ENCODE measurements around the gene ANKDD1B. TPM values are rescaled to one million over a fixed set of nuclear protein-coding genes. Genes with fewer than 3 reads are reported as not detected.
"Not testable (repeated sequence)": the region's sequence is repeated elsewhere in the genome, so short reads cannot be mapped to it uniquely, and the experiment has no call there.

Gene ANKDD1B
- total RNA-seq, 2 experiments from 2014 or later = 0.18 TPM; not detected in 1

- ChIA-PET CTCF (no interaction called here), POLR2A (no interaction called here)
- no peak for DNase-seq
- Mint-ChIP-seq H3K4me1 (peaks cover 23% of the 10 kb centered on the region), H3K4me3 (no peak overlapping the region), H3K27ac (no peak overlapping the region), H3K36me3 (ENCODE audit: low read depth) (peaks cover 24% of the 10 kb centered on the region), H3K27me3 (no peaks in the 10 kb centered on the region), H3K9me3 (no peaks in the 10 kb centered on the region)
Measured at GRCh38 chr5:75603371-75603770, 7.9 kb upstream of the ANKDD1B start.

GRCh38 chr5:75603821-75604220 lies 7.4 kb upstream of the ANKDD1B start:
- no peak overlapping the region for H3K4me3 Mint-ChIP-seq
- H3K4me1 Mint-ChIP-seq = peaks cover 23% of the 10 kb centered on the region
- no peaks in the 10 kb centered on the region for H3K9me3 Mint-ChIP-seq
- POLR2A ChIA-PET = no interaction called here
- DNase-seq = no peak
- peaks cover 24% of the 10 kb centered on the region for H3K36me3 Mint-ChIP-seq (ENCODE audit: low read depth)
- H3K27me3 Mint-ChIP-seq = no peaks in the 10 kb centered on the region
- CTCF ChIA-PET = no interaction called here
- H3K27ac Mint-ChIP-seq = no peak overlapping the region

GRCh38 chr5:75607341-75607740 lies 3.9 kb upstream of the ANKDD1B start:
- H3K9me3 Mint-ChIP-seq, POLR2A ChIA-PET, H3K27ac Mint-ChIP-seq, H3K4me1 Mint-ChIP-seq, H3K4me3 Mint-ChIP-seq, H3K27me3 Mint-ChIP-seq, DNase-seq, CTCF ChIA-PET: not testable (repeated sequence)
- H3K36me3 Mint-ChIP-seq (ENCODE audit: low read depth) = peaks cover 23% of the 10 kb centered on the region

GRCh38 chr5:75608870-75609269 lies 2.4 kb upstream of the ANKDD1B start:
- no peak for DNase-seq
- ChIA-PET CTCF (no interaction called here), POLR2A (no interaction called here)
- Mint-ChIP-seq H3K4me3 (no peak overlapping the region), H3K9me3 (no peaks in the 10 kb centered on the region), H3K27me3 (peaks cover 8% of the 10 kb centered on the region), H3K27ac (no peak overlapping the region), H3K36me3 (ENCODE audit: low read depth) (peaks cover 9% of the 10 kb centered on the region), H3K4me1 (peaks cover 8% of the 10 kb centered on the region)

- Mint-ChIP-seq H3K27me3 (peaks cover 8% of the 10 kb centered on the region), H3K4me1 (peaks cover 8% of the 10 kb centered on the region), H3K27ac (no peak overlapping the region), H3K9me3 (no peaks in the 10 kb centered on the region), H3K36me3 (ENCODE audit: low read depth) (peaks cover 5% of the 10 kb centered on the region), H3K4me3 (no peak overlapping the region)
- DNase-seq = no peak
- ChIA-PET POLR2A (no interaction called here), CTCF (no interaction called here)
Measured at GRCh38 chr5:75610201-75610600, 1.1 kb upstream of the ANKDD1B start.

GRCh38 chr5:75610859-75611310 lies 368 bp upstream of the ANKDD1B start:
- H3K27me3 Mint-ChIP-seq; POLR2A ChIA-PET; CTCF ChIA-PET; H3K36me3 Mint-ChIP-seq (ENCODE audit: low read depth); H3K4me3 Mint-ChIP-seq; H3K27ac Mint-ChIP-seq; DNase-seq; H3K4me1 Mint-ChIP-seq; H3K9me3 Mint-ChIP-seq: not testable (repeated sequence)

- H3K4me1 Mint-ChIP-seq = peaks cover 5% of the 10 kb centered on the region
- ChIA-PET CTCF (no interaction called here), POLR2A (interaction anchor here (0.8 kb wide), 1 partner anchor 12 kb away, joined by 3 read pairs; no protein-coding TSS in a partner anchor)
- DNase-seq = no peak
- no peak overlapping the region for H3K27ac Mint-ChIP-seq
- peaks cover 5% of the 10 kb centered on the region for H3K36me3 Mint-ChIP-seq (ENCODE audit: low read depth)
- no peaks in the 10 kb centered on the region for H3K9me3 Mint-ChIP-seq
- H3K27me3 Mint-ChIP-seq = peaks cover 8% of the 10 kb centered on the region
- no peak overlapping the region for H3K4me3 Mint-ChIP-seq
Measured at GRCh38 chr5:75612226-75612569, 945 bp downstream of the ANKDD1B start.

GRCh38 chr5:75612901-75613300 lies 1.6 kb downstream of the ANKDD1B start:
- POLR2A ChIA-PET = no interaction called here
- H3K9me3 Mint-ChIP-seq = no peaks in the 10 kb centered on the region
- H3K27ac Mint-ChIP-seq = no peak overlapping the region
- no peak for DNase-seq
- H3K27me3 Mint-ChIP-seq = peaks cover 8% of the 10 kb centered on the region
- H3K4me3 Mint-ChIP-seq = no peak overlapping the region
- CTCF ChIA-PET = no interaction called here
- H3K36me3 Mint-ChIP-seq (ENCODE audit: low read depth) = peaks cover 5% of the 10 kb centered on the region
- peaks cover 4% of the 10 kb centered on the region for H3K4me1 Mint-ChIP-seq

GRCh38 chr5:75614176-75614575 lies 2.9 kb downstream of the ANKDD1B start:
- DNase-seq = no peak
- no peak overlapping the region for H3K27ac Mint-ChIP-seq

GRCh38 chr5:75616371-75616881 lies 5.2 kb downstream of the ANKDD1B start:
- Mint-ChIP-seq H3K27ac (no peak overlapping the region), H3K4me3 (no peak overlapping the region), H3K4me1 (peaks cover 6% of the 10 kb centered on the region), H3K36me3 (ENCODE audit: low read depth) (no peaks in the 10 kb centered on the region), H3K27me3 (peaks cover 3% of the 10 kb centered on the region), H3K9me3 (no peaks in the 10 kb centered on the region)
- CTCF ChIA-PET = no interaction called here
- POLR2A ChIA-PET = no interaction called here
- no peak for DNase-seq

More at GRCh38 chr5:75614176-75614575, 2.9 kb downstream of the ANKDD1B start:
- Mint-ChIP-seq H3K4me3 (no peak overlapping the region), H3K27me3 (peaks cover 8% of the 10 kb centered on the region), H3K9me3 (no peaks in the 10 kb centered on the region), H3K4me1 (peaks cover 4% of the 10 kb centered on the region), H3K36me3 (ENCODE audit: low read depth) (peaks cover 5% of the 10 kb centered on the region)
- ChIA-PET POLR2A (interaction anchor here (0.5 kb wide), 1 partner anchor 63 kb away, joined by 3 read pairs; no protein-coding TSS in a partner anchor), CTCF (no interaction called here)

GRCh38 chr5:75616971-75617621 lies 5.8 kb downstream of the ANKDD1B start:
- Mint-ChIP-seq H3K27ac (no peak overlapping the region), H3K9me3 (no peaks in the 10 kb centered on the region), H3K36me3 (ENCODE audit: low read depth) (no peaks in the 10 kb centered on the region), H3K4me1 (peaks cover 6% of the 10 kb centered on the region), H3K4me3 (no peak overlapping the region), H3K27me3 (peaks cover 3% of the 10 kb centered on the region)
- CTCF ChIA-PET = no interaction called here
- POLR2A ChIA-PET = no interaction called here
- no peak for DNase-seq

- Mint-ChIP-seq H3K4me1 (peaks cover 6% of the 10 kb centered on the region), H3K4me3 (no peak overlapping the region), H3K27me3 (peaks cover 1% of the 10 kb centered on the region), H3K9me3 (no peaks in the 10 kb centered on the region), H3K36me3 (ENCODE audit: low read depth) (no peaks in the 10 kb centered on the region), H3K27ac (no peak overlapping the region)
- no peak for DNase-seq
- ChIA-PET POLR2A (no interaction called here), CTCF (no interaction called here)
Measured at GRCh38 chr5:75617736-75618352, 6.6 kb downstream of the ANKDD1B start.

GRCh38 chr5:75620184-75620959 lies 9.1 kb downstream of the ANKDD1B start:
- no peak for DNase-seq
- Mint-ChIP-seq H3K36me3 (ENCODE audit: low read depth) (no peaks in the 10 kb centered on the region), H3K27me3 (no peaks in the 10 kb centered on the region), H3K9me3 (no peaks in the 10 kb centered on the region), H3K4me3 (no peak overlapping the region), H3K27ac (no peak overlapping the region), H3K4me1 (peaks cover 6% of the 10 kb centered on the region)
- ChIA-PET POLR2A (no interaction called here), CTCF (no interaction called here)
